GM21723 (cell line): ENCODE results near the gene SMOC1.

Experiments used
- ATAC-seq: cut with Tn5 transposase; IDR thresholded peaks from one replicate; pipeline ENCODE4 v1.9.1; 2021; ENCODE audit warnings: mild to moderate bottlenecking, moderate library complexity; ENCODE audit not compliant: unreplicated experiment

SMOC1 gene

DNA sequence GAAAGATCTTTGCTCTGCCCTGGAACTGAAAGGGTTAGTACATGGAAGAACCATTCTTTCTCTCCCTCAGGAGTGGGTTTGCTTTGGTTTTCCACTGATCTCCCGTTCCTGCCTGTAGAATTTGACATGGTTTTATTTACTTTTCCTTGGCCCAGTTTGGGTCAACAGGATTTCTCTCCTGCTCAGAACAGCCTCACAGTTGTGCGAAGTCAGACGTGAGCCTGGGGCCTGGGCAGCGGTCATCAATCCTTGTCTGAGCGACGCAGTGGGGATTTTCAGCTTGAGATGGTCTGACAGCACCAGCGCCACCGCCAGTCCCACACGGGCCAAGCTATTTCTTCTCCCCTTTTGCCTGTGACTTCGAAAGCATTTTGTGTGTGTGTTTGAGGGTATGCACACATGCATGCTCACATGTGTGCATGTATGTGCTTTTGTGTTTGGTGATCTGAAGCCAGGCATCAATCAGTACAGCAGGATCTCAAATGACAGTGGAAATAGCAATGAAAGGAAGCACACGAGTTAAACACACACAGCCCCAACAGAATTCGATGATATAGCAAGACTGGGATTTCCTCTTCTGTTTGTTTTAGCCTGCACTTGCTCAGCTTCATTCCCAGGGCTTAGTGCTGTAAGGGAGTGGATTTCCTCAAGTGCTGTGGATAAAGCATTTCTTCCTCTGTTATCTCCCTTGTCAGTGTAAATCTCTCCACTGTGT, 58.3 kb downstream of the SMOC1 start:
- ATAC-seq, result no peak

DNA sequence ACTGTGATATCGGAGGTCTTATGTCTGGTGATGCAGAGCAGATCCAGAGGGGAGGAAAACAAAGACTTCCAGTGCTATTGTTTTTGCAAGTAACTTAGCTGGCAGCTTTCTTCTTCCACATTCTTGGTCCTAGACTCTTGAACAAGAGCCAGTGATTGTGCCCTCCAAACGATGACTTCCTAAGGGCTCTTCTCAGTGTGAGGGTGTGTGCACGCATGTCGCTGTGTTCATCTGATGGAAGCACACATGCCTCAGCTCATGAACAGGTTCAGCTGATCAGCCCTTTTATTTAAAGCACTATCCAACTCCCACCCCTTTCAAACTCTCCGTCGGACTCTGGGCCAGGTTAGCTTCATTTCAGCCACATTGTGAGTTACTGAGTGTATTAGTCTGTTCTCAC, 59.5 kb downstream of the SMOC1 start:
- ATAC-seq, result no peak

- no peak for ATAC-seq
These were observed 62.8 kb downstream of the SMOC1 start for GRCh38 chr14:69941768-69942742.

DNA sequence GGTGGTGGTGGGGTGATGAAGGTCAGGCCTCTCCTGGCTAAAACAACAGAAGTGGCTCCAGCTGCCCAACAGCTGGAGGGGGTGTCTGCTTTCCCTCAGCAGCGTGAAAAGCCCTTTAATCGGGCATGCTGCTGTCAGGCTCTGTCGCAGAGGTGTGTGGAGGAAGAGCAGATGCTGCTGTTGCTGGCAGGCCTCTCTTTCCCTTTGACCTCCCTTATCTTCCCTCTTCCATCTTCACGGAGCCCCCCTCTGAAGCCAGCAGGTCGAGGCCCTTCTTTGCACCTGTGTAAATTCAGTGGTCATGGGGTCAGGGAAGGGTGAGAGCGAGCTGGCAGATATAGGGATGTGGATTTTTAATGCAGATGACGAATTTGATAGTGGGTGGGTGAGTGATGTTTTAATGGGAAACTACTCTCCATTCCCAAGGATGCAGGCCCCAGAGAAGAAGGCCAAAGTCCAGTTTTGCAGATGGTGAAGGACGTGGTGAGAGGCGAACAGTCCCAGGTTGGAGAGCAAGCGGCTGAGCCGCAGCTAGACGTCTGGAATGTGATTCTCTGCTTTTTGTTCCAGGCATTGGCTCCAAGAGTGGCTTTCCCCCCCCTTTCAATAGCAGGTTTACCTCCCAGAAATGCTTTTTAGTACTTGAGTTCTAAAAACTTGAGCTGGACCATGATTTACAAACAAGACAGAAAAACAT, 64.0 kb downstream of the SMOC1 start:
- no peak for ATAC-seq

DNA sequence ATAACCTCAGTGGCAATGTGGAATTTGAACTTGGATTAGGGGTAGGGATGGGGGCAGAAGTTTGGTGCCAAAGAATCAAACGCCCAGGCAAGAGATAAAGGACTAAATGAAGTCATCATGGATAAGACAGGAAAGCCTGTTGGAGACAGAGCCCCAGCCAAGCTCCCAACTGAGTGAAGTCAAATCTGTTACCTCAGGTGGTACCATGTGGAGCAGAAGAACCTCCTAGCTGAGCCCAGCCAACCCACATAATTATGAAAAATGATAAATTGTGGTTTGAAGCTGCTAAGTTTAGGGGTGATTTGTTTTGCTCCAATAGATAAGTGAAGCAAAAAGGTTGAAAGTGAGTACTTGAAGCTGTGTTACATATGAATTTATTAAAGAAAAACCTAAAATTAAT, 66.1 kb downstream of the SMOC1 start:
- no peak for ATAC-seq

DNA sequence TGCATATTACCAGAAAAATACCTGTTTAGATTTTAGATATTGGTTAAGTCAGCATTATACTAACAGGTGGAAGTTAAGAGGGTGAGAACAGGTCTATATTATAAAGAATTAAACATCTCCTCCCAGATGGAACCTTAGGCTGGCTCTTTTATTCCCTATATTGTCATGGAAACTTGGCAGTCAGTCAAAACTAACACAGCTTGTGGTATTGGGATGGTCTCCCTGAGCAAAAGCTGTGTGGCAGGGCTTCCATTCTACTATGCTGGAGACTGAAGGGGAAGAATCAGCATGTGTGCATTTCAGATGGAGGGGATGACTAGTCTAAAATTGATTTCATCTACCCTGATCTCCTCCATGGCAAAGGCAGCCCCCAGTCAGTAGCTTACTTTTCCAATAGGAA, 66.7 kb downstream of the SMOC1 start:
- ATAC-seq, result no peak

DNA sequence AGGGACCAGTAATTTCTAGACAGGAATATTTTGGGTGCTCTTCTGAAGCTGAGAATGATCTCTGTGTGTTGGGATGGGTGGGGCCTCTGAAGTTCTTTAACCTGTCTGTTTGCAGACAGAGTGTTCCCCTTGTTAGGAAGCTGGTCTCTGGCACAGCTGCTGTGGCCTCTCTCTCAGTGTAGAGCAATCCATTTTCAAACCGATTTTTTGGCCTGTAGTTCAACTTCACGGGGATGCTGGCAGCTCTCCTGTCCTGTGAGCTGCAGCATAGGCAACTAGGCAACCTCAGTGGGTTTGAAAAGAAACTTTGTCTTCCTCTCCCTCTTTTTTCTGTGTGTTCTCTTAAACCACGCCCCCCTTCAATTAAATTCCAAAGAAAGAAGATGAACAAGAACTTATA, 69.1 kb downstream of the SMOC1 start:
- no peak for ATAC-seq

- no peak for ATAC-seq
These were observed 72.0 kb downstream of the SMOC1 start for GRCh38 chr14:69951263-69951662.

GRCh38 chr14:69951935-69952334, 72.7 kb downstream of the SMOC1 start:
- no peak for ATAC-seq

DNA sequence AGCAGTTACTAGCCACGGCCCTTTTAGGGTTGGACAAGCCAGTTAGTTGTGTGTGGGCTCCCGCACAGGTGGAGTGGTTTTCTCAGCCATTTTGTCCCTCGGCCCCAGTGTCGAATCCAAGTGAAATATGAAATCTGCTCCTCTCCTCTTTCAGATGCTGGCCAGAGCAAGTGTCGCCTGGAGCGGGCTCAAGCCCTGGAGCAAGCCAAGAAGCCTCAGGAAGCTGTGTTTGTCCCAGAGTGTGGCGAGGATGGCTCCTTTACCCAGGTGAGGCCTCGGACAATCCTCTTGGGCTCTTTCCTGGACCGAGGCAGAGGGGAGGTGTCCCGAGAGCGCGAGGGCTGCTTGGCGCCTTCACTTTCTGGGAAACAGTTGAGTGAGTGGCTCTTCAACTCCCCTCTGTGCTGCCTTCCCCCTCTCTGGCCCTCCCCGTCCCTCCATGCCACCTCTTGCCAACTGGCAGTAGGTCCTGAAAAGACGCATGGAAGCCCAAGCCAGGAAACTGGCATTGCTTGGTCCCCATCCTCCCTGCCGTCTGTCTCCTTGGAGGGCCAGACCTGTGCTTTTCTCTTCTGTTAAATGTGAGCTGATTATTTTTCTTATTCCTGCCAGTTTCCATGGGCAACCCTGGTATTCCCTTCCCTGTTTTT, 74.2 kb downstream of the SMOC1 start:
- ATAC-seq, result no peak

DNA sequence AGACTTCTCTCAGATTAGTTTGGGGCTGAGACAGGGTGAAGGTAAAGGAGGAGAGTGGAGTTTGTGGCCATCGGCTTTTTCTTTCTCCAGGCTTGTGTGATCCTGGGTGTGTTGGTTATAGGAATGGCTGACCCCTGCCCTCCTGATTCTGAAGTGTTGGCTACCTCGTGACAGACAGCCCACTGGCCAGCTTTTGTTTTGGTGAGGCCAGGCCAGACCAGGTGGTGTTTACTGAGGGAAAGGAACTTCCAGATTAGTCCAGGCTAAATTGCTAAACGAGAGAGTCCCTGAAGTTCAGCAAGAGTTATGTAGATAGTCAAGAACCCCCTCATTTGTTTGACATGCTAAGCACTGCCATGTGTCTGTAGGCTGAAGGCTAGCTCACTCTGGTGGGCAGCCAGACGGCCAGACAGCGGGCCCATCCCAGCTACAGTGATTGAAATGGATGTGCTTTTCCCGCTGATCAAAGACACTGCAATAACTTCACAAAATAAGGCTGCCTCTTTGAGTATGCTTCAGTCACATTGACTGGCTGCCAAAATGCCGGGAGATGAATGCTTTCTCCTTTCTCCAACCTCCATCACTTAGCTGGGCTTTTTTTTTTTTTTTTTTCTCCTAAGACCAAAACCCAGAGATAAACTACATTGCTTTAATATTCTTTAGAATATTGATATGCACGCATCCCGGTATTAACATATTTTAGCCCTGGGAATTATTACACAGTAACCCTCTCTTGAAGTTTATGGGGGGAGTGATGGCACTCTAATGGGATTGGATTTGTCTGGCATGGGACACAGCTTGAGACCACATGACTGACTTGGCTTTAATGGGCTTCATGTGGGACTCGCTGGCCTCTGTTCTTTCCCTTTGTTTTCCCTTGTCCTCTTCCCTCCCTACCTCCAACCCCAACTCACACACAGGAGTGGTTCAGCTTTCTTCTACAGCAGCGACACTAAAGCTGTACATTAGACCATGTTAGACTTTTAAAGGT, 76.9 kb downstream of the SMOC1 start:
- ATAC-seq, result no peak

GRCh38 chr14:69956970-69957369, 77.8 kb downstream of the SMOC1 start:
- no peak for ATAC-seq

DNA sequence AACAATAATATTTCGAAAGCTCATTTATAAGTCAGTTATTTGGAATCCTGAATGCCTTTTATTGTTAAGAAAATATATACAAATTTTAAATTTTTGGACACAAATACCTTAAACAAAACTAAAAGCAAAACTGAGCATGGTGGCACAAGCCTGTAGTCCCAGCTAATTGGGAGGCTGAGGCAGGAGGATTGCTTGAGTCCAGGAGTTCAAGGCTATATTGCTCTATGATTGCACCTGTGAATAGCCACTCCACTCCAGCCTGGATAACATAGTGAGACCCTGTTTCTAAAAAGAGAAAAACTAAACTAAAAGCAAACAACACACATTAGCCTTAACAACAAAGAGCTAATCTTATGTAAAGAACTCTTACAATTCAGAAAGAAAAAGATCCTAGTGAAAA, 78.8 kb downstream of the SMOC1 start:
- ATAC-seq, result no peak

DNA sequence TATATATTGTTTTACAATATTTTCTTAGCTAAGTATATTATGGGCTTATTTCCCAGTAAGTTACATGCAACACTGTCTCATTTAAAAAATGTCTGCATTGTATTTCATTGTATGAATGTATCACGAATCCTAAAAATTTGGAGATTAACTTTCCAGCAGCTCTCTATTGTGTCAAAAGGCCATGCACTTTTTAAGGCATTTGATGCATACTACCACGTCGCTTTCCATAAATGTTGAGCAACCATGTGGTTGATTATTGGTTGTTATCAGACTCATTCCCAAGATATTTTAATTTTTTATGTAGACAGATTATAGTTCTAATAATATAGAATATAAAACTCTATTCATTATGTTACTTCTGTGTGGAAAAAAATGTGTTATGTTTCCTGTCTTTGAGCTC, 79.9 kb downstream of the SMOC1 start:
- ATAC-seq, result no peak

- no peak for ATAC-seq
These were observed 81.1 kb downstream of the SMOC1 start for GRCh38 chr14:69960296-69960695.

DNA sequence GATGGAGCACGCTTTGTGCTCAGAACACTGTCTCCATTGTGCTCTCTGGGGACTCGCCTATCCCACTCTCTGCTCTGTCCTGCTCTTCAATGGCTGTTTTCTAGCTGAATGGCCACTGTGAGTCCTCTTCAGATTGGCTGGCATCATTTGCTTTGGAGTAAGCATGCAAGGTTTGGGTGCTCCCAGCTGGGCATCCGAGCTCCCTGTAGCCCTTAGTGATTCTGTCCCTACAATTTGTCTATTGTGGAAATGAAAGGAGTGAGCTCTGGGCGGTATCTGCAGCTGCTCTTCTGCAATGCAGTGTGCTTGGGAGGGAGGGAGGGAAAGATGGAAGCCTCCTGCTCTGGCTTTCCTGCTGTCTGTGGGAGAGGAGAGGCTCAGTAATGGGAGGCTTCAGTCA, 84.8 kb downstream of the SMOC1 start:
- ATAC-seq, result no peak

DNA sequence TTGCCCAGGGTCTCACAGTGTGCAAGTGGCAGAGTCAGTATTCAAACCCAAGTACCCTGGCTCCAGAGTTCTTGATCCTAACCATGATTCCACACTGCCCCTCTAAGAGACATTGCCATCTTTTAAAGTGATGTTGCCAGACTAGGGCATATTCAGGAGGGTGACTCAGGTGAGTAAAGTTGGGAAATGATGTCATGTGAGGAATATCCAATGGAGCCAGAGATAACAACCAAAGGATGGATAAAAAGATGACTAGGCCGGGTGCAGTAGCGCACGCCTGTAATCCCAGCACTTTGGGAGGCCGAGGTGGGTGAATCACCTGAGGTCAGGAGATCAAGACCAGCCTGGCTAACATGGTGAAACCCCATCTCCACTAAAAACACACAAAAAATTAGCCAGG, 85.6 kb downstream of the SMOC1 start:
- no peak for ATAC-seq

DNA sequence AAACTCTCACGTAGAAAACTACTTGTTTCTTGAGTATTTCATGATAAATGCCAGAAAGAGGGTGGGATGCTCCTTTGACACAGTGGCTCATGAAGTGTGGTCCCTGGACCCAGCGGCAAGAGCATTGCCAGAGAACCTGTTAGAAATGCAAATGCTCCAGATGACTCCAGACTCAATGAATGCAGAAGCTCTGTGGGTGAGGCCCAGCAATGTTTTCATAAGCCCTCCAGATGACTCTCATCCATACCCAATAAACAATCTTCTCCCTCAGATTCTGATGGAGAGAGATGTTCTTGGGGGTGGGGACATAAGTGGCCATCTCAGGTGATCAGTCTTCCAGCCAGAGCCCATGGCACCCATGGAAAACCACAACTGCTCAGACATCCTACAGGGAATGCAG, 88.9 kb downstream of the SMOC1 start:
- no peak for ATAC-seq

DNA sequence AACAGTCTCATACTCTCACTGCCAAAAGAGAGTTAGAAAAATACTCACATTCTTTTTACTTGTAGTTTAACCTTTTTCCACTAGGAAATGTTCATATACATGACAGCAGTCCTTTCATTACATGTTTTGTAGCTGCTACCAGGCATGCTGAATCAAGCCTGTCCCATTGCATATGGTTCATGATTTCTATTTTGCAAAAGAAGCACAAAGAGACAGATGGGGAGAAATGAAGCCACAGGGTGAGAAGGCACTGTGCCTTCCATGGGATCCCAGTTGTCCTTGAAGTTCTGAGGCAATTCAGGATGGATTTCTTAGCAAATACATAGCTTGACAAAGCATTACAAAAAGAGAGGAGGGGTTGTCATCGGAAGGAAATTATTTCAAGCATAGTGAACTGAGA, 89.5 kb downstream of the SMOC1 start:
- ATAC-seq, result no peak

DNA sequence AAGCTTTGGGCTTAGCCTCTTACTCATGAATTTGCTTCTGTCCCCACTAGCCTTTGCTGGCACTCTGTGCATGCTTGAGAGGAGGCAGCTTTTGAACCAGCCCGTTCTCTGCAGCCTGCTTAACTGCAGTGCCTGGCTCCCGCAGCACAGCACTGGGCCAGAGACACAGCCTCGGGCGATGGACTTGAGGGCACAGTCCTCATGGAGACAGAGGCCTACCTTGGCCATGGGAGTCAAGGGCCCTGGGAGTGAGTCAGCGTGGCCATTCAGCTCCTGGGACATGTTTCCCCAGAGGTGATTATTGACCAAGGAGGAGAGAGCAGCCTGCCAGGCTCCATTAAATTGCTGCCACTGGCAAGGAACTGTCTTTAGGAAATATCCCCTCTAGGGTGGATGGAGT, 93.5 kb downstream of the SMOC1 start:
- ATAC-seq, result no peak
